ENCODE measurements around the gene PSMC3.
A peak's percentile ranks its signal among the peaks of the same experiment; 100 is the strongest.

The PSMC3 gene

DNA sequence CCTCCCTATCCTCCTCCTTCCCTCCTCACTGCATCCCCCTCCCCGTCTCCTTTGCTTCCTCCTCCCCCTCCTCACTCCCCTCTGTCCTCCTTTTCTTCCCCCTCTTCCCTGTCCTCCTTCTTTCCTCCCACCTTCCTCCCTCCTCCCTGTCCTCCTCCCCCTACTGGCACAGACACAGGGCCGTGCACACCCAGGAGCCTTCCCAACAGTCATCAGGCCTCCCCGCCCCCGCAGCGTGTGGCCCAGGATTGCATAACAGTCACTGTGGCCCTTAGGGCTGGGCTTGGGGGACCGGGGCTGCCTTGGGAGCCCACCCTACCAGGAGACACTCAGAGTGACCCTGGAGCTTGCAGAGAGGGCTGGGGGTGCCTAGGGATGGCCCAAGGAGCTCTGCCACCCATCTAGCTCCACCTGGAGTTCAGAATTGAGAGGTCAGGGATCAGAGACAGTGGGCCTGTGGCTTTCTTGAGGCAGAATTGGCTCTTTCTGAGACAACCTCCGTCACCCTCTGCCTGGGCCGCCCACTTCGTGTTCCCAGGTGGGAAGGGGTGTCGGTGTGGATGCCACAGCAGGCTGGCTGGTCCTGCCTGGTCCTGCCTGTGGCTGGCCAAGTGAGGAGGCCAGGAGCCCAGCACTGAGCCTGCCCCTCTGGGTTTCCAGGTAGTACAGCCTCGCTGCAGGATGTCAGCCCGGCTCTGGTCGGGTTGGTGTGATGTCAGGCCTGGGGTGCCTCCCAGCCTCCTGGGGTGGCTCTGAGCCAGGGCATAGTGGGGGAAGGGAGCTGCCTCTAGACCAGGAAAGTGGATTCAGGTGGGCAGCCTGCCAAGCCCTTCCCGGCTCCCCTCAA lies 49.5 kb downstream of the PSMC3 start:
- no peak for DNase-seq (ENCODE audit: low read depth)

DNA sequence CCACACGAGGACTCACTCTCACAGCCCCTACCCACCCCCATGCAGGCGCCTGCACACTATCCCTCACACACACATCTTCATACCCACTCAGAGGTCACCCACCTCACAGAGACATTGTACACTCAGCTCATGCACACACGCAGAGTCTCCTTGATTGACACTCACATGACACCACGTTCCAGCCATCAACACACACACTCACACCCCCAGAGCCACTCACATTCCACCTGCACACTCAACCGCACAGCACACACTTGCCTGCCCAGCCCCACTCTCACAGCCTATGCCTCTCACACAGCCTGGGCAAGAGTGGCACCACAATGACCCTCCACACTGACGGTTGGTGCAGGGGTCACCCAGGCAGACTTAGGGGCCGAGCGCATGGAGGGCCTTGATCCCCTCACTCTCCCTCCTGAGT lies 50.1 kb downstream of the PSMC3 start:
- no peak for DNase-seq (ENCODE audit: low read depth)

DNA sequence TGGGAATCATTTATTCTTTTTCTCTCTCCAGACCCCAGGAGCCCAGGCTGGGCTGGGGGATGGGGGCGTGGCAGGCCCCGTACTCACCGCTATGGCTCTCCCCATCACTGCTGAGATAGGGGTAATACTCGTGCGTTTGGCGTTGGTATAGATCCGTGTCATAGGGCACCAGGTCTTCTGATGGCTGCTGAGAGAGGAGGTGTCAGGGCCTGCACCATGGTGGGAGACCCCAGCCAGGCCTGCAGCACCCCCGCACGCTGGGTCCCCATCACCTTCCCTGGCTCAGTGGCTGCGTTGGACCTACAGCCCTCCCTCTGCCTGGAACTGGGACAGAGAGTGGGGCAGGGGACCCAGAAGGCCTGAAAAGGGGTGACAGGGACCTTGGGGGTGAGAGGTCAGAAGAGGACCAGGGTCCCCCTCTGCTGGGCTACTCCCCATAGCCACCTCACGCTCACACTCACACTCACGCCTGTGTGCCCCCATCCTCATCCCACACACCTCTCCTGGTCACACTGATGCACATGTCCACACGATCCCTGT lies 50.6 kb downstream of the PSMC3 start:
- DNase-seq (ENCODE audit: low read depth) = no peak

DNA sequence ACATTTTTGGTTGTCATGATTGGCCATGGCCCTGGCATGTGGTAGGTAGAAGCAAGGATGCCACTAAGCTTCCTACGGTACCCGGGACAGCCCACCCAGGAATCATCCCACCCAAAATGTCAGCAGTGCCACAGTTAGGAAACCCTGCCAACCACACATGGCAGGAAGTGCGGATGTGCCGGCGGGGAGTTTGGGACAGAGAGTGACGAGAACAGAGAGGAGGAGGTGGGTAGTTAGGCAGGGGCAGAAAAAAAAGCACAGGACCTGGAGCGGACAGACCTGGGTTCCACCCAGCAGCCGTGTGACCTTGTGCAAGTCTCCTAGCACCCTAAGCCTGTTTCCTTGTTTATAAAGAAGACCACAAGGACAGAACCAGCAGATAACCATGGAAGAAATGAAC lies 51.2 kb downstream of the PSMC3 start:
- DNase-seq (ENCODE audit: low read depth) = no peak

DNA sequence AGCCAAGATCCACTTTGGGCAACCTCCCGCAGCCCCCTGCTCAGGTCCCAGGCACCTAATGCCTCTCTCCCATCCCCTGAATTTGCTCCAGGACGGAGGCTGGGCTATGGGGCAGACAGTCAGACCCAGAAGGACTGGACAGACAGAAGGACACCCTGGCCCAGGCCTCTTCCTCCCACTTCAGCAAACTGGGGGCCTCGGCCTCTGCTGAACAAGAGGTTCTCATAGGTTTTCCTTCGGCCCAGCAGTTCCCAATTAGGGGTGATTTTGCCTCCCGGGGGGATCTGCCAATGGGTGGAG lies 51.6 kb downstream of the PSMC3 start:
- no peak for DNase-seq (ENCODE audit: low read depth)

DNA sequence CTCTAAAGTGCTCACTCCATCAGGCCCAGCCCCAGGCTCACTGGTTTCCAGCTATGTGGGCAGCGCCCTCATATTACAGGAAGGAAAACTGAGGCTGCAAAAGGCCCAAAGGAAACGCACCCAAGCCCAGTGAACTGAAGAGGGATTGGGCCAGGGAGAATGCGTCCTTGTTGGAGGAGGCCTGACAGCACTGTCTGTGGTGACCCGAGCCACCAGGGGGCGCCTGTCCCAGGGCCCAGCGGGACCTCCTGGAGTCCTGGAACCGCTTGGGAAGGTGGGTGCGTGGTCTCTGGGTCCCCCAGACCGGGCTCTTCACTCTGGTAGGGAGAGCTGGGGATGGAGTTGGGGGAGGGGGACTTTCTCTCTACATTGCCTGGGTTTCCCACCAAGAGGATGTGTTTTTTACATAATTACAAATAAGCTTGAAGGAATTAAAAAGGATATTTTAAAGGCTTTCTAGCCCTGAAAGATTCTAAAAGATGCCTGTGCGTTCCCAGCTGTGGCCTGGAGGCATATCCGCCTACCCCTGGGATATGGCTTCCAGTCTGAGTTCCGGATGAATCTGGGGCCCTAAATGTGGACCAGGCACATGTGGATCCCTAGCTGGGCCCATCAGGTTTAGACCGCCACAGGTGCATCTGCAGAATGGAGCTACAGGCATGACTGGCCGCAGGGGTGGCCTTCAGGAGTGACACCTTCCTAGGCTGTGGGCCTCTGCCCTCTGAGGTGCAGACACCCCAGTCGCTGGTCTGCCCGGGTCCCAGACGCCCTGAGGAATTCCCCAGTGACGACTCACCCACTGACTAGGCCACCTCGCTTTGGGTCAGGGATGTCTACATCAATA lies 52.1 kb downstream of the PSMC3 start:
- peak; percentile 80 for DNase-seq (ENCODE audit: low read depth)

DNA sequence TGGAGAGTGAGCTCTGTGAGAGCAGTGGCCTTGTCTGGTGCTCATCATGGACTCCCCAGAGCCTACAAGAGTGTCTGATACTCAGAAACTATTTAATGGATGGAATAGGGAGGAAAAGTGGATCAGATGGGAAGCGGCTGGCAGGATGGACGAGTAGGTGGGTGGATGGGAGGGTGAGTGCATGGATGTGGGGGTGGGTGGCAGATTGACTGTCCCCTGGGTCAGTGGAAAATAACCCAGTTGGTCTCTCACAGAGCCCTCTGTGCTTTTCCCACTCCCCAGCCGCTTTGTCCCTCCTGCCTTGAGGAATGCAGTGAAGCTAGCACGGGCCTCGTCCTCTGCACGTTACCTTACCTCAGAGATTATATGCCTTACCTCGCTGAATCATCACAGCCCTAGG lies 53.8 kb downstream of the PSMC3 start:
- DNase-seq (ENCODE audit: low read depth) = no peak

DNA sequence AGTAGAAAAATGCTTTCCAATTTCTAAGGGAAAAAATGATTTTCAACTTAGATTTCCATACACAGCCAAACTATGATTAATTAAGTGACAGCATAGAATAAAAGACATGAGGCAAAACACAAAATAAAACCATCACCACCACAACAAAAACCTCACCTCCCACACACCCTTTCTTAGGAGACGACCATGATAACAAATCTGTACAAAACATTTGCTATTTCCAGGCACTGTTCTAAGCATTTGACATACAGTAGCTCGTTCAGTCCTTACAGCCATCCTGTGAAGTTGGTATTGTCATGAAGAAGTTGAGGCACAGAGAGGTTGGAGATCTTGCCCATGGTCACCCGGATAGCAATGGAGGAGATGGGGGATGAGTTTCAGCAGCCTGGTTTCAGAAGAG lies 56.6 kb downstream of the PSMC3 start:
- DNase-seq (ENCODE audit: low read depth) = no peak

Data from ELR (cell line).